Measurements from ENCODE around the gene OSBPL8. TPM values are rescaled to one million over a fixed set of nuclear protein-coding genes. Genes with fewer than 3 reads are reported as not detected.
"Not testable (repeated sequence)": the region's sequence is repeated elsewhere in the genome, so short reads cannot be mapped to it uniquely, and the experiment has no call there.

The OSBPL8 gene
- total RNA-seq, 2 donors from 2014 or later: 72.7 to 87.3 TPM

- DNase-seq (ENCODE audit: low spot score): no peak
- intact Hi-C loops (cut with DNase I): no loop called here
Measured at GRCh38 chr12:76490763-76491162, 68.8 kb downstream of the OSBPL8 start.

- DNase-seq (ENCODE audit: low spot score): no peak
- intact Hi-C loops (cut with DNase I): no loop called here
Measured at GRCh38 chr12:76489737-76490136, 69.8 kb downstream of the OSBPL8 start.

GRCh38 chr12:76486011-76486410, 73.6 kb downstream of the OSBPL8 start:
- DNase-seq (ENCODE audit: low spot score): no peak
- intact Hi-C loops (cut with DNase I): no loop called here

GRCh38 chr12:76480796-76481195, 78.8 kb downstream of the OSBPL8 start:
- no peak for DNase-seq (ENCODE audit: low spot score)
- intact Hi-C loops (cut with DNase I): no loop called here

- DNase-seq (ENCODE audit: low spot score): no peak
- intact Hi-C loops (cut with DNase I): no loop called here
Measured at GRCh38 chr12:76478045-76478444, 81.5 kb downstream of the OSBPL8 start.

DNA sequence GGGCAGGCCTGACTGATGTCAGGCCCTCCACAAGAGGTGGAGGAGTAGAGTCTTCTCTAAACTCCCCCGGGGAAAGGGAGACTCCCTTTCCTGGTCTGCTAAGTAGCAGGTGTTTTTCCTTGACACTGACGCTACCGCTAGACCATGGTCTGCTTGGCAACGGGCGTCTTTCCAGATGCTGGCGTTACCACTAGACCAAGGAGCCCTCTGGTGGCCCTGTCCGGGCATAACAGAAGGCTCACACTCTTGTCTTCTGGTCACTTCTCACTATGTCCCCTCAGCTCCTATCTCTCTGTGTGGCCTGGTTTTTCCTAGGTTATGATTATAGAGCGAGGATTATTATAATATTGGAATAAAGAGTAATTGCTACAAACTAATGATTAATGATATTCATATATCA, 86.7 kb downstream of the OSBPL8 start:
- intact Hi-C loops (cut with DNase I): not testable (repeated sequence)

DNA sequence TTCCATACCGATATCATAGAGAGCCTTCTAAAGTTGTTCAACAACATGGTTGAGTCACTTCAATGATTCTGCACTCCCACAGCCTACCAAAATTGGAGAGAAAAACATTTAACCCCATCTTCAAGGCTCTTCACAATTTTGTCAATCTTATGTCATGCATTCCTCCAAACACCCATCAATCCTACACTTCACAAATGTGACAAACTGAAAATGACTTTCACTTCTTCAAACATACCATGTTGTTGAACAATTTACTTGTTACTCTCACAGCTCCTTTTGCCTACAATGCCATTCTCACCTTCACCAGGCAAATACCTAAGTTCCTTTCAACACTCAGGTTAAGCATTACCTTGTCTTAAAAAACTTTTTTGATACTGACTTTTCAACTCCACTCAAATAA, 88.0 kb downstream of the OSBPL8 start:
- no peak for DNase-seq (ENCODE audit: low spot score)
- intact Hi-C loops (cut with DNase I): no loop called here

More for the DNA sequence above, 86.7 kb downstream of the OSBPL8 start:
- DNase-seq (ENCODE audit: low spot score): not testable (repeated sequence)

DNA sequence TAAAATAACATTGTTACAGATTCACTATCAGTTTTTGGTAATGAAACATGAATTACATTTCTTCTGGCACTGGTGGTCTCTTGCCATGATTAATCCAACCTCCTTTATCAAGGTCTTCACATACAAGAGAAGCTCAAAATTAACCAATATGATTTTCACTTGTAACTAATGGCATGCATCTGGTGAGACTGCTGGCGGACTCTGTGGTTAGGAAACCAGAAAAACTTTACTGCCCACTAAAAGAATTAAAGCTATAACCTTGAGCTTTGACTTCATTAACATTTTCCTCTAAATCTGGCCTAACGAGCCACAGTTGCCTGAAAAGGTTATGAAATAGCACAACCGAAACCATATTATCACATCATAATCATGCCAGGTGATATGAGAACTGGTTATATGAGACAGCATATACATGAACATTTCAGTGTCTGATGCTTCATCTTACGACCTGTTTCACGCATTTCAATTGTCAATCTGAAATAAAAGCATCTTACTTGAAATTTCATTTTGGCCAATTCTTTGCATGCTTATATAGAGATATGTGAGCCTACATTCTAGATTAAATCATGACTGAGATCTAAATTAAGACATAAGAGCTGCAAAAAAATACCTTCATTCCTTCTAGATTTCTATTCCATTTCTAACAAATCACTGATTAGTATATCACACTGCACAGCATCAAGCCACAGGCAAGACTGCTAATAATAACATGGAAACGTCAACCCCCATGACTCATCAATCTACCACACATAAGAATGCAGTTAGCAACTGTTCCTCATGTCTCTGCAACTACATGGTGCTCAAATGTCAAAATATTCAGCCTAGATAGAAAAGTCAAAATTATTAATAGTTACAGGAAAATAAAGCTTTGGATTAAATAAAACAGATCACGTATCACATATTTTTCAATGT, 89.3 kb downstream of the OSBPL8 start:
- DNase-seq (ENCODE audit: low spot score): no peak
- intact Hi-C loops (cut with DNase I): no loop called here

DNA sequence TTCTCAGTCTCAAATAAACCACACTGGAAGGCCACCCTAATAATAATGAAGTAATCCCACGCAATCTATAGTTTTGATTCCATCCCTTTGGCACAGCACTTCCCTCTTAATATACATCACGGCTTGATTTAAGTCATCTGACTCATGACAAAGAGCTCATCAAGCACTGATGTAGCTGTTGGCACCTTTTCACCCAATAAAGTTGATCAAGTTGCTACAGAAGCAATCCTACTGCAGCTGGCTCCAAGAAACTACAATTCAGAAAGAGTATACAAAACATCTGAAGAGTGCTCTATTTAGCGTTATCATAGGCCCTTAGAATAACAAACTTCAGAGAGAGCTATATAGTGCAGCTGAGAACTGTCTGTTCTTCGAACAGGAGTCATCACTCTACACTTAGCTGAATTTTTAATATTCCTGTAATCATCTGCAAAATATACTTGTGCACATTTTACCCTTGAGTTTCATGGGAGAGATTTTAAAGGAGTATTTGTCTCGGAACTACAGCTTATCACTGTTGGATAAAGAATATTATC, 94.9 kb downstream of the OSBPL8 start:
- intact Hi-C loops (cut with DNase I): no loop called here
- no peak for DNase-seq (ENCODE audit: low spot score)

DNA sequence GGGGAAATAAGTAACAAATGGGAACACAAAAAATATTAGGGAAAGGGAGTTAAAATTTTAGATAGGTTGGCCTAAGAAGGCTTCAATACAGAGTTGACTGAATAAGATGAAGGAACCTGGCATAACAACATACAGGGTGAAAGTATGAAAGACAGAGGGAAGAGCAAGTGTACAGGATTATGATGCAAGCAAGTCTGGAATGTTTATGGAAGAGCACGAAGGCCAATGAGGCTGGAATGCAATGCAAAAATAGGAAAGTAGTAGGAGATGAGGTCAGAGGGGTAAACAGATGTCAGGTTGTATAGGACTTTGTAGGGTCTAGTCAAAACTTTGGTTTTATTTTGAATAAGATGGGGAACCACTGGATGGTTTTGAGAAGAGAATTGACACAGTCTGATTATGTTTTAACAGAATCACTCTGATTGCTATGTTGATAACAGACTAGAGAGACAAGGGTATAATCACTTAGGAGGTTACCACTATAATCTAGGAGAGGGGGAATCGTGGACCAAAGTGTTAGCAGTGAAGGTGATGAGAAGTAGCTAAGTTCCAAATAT, 96.8 kb downstream of the OSBPL8 start:
- intact Hi-C loops (cut with DNase I): no loop called here
- no peak for DNase-seq (ENCODE audit: low spot score)

DNA sequence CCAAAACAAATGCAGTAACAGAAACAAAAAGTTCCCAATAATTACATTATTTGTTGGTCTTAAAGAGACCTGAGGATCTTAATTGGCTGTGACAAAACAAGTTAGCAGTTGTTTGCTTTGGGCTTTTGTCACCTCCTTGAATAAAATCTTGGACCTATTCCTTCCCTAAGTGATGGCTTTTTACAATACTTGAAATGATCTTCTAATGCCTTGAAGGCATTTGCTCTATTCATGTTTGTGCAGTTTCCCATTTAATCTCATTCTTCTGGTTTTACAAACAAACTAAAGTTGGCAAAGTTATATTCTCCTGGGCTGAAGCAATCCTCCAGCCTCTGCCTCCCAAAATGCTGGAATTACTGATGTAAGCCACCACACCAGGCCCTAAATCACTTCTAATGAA, 98.8 kb downstream of the OSBPL8 start:
- intact Hi-C loops (cut with DNase I): no loop called here
- no peak for DNase-seq (ENCODE audit: low spot score)

- intact Hi-C loops (cut with DNase I): loop anchor here in 1 of 2 donors (10.0 kb wide), 1 partner anchor 943 kb away; the partner anchor contains the start of gene KRR1
Measured at GRCh38 chr12:76457818-76458217, 101.8 kb downstream of the OSBPL8 start.

DNA sequence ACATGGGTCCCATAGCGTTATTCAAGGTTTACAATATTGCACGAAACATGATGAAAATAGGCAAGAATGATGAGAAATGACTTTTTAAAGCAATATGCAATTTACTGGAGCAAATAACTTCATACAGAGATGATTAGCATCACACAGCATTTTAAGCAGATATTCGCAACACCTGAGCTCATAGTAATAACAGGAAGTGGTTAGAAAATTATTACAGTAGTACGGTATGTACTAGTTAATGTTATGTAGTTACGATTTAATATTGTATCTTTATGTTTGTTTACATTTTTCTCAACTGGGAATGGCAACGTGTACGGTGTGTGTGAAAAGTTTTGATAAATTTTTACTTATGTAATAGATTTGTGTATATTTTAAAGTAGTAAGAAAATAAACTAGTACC, 102.6 kb downstream of the OSBPL8 start:
- no peak for DNase-seq (ENCODE audit: low spot score)

More at GRCh38 chr12:76457818-76458217, 101.8 kb downstream of the OSBPL8 start:
- DNase-seq (ENCODE audit: low spot score): no peak

DNA sequence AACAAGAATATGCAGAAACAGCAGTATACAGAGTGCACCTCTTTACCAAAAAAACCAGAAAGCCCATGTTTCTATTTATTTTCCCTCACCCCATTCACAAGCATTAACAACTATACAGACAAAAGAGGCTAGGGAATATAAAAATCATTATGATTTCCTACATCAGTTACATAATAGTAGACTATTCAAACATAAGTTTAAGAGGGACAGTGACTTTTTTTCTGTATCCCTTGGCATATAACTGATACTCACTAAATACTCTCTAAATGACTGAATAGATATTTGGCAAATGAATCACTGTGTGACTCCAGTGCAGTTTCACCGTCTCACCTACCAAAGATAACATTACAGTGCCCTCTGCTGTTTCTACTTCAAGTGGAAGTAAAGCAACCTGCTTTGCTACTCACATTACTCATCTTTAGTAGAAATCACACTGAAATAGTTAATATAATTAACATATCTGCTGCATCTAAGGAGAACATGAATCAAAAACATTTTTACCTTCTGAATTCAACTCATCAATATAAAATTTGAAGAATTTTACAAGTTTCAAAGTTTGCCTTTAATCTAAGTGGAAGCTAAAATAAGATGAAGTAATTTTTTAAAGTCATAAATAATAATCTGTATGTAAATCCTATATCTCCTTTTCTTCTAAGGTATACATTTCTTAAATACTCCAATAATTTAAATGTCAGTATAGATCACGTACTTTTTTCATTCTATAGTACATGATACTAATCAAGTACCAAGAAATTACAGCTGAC, 103.8 kb downstream of the OSBPL8 start:
- no peak for DNase-seq (ENCODE audit: low spot score)

More for the DNA sequence above, 102.6 kb downstream of the OSBPL8 start:
- intact Hi-C loops (cut with DNase I): loop anchor here in 1 of 2 donors (10.0 kb wide), 1 partner anchor 942 kb away; the partner anchor contains the start of gene KRR1

DNA sequence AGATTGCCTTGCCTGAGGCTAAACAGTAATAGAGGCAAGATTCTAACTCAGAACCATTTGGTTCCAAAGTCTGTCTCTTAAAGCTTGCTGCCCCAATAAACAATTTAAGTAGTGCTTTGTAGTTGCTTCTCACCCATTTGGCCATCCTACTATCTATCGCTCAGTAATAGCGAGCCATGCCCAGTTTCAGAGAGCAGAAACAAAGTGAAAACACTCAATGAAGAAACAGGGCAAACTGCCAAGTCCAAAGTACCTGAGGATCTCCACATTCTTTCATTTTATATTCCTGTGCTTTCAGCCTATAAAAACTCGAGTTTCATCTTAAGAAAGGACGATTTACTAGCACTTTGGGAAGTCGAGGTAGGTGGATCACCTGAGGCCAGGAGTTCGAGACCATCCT, 108.0 kb downstream of the OSBPL8 start:
- intact Hi-C loops (cut with DNase I): loop anchor here in 1 of 2 donors (10.0 kb wide), 1 partner anchor 937 kb away; the partner anchor contains the start of gene KRR1

More for the DNA sequence above, 103.8 kb downstream of the OSBPL8 start:
- intact Hi-C loops (cut with DNase I): loop anchor here in 1 of 2 donors (10.0 kb wide), 1 partner anchor 941 kb away; the partner anchor contains the start of gene KRR1

DNA sequence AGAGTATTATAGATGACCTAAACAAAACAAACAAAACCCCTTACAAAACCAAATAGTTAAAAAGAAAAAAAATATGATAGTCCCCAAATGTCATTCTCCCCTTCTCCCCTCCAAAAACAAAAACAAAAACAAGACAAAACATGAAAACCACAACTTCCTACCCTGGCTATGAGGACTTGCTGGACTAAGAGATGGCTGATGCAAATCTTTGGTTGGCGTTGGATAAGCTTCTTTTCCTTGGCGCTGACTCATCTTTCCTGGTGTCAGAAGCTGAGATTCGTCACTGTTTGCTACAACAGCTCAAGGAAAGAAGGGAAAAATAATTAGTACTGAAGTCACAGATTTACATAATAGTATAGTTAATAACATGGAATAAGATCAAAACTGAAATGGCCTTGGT, 108.9 kb downstream of the OSBPL8 start:
- DNase-seq (ENCODE audit: low spot score): no peak
- intact Hi-C loops (cut with DNase I): loop anchor here in 1 of 2 donors (10.0 kb wide), 1 partner anchor 936 kb away; the partner anchor contains the start of gene KRR1

More for the DNA sequence above, 108.0 kb downstream of the OSBPL8 start:
- DNase-seq (ENCODE audit: low spot score): no peak

- intact Hi-C loops (cut with DNase I): loop anchor here in 1 of 2 donors (10.0 kb wide), 1 partner anchor 935 kb away; the partner anchor contains the start of gene KRR1
Measured at GRCh38 chr12:76449993-76450392, 109.6 kb downstream of the OSBPL8 start.

GRCh38 chr12:76449583-76449982, 110.0 kb downstream of the OSBPL8 start:
- intact Hi-C loops (cut with DNase I): no loop called here
- no peak for DNase-seq (ENCODE audit: low spot score)

More at GRCh38 chr12:76449993-76450392, 109.6 kb downstream of the OSBPL8 start:
- no peak for DNase-seq (ENCODE audit: low spot score)

DNA sequence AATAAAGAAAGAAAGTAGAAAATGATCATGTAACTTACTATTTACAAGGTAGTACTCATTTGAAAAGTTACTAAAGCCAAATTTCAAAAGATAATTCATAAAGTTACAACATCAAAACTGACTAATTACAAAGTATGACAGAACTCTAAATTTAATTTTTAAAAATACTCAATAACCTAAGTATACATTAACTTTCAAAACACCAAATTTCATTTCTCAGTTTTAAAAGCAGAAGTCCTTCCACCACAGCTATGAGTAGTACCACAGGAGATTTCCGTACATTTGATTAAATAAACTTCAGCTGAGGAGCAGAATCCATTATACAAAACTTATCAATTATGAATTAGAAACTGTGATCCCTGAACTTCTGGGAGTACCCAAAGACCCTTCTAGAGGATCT, 110.6 kb downstream of the OSBPL8 start:
- intact Hi-C loops (cut with DNase I): no loop called here
- no peak for DNase-seq (ENCODE audit: low spot score)

Data from posterior vena cava (tissue), 2 donors.